Heart left ventricle (tissue), 16 donors: Measurements from ENCODE around the gene GCLM. TPM values are rescaled to one million over a fixed set of nuclear protein-coding genes. Genes with fewer than 3 reads are reported as not detected.

Source experiments
- ATAC-seq, 4 donors: fragments of 200-7000 bp; cut with Tn5 transposase; one replicate each; pipeline ENCODE4 v1.9.1; 2020 to 2022; ENCODE audit warnings: moderate library complexity in 4 of 4, mild to moderate bottlenecking in 3 of 4, moderate number of reproducible peaks in 1 of 4
- DNase-seq, 5 donors: peaks; one replicate each; pipeline ENCODE4 v3.0.0-alpha.2; 2020
- H3K27ac ChIP-seq, 12 donors: fragments of 200-600 bp; sonication (generic) in 4 of 12; one replicate each; pipeline versions ENCODE4 v1.5.0 to v1.8.0; 2016 to 2022; ENCODE audit warnings: mild to moderate bottlenecking in 2 of 12
- H3K27me3 ChIP-seq, 9 donors: fragments of 200-600 bp; sonication (generic) in 2 of 9; one replicate each; pipeline versions ENCODE4 v1.5.1 to v1.8.0; 2016 to 2022; ENCODE audit warnings: mild to moderate bottlenecking in 3 of 9
- H3K36me3 ChIP-seq, 9 donors: fragments of 200-600 bp; sonication (generic) in 2 of 9; one replicate each; pipeline versions ENCODE4 v1.5.0 to v1.8.0; 2018 to 2022; ENCODE audit warnings: mild to moderate bottlenecking in 2 of 9
- H3K4me1 ChIP-seq, 12 donors: fragments of 200-600 bp; sonication (generic) in 4 of 12; one replicate each; pipeline versions ENCODE4 v1.5.0 to v1.8.0; 2016 to 2022; ENCODE audit warnings: mild to moderate bottlenecking in 3 of 12
- H3K4me3 ChIP-seq, 12 donors: fragments of 200-600 bp; sonication (generic) in 4 of 12; one replicate each; pipeline versions ENCODE4 v1.5.0 to v1.8.0; 2017 to 2022; ENCODE audit warnings: mild to moderate bottlenecking in 9 of 12, moderate library complexity in 4 of 12
- H3K9me3 ChIP-seq, 12 donors: fragments of 200-600 bp; sonication (generic) in 4 of 12; one replicate each; pipeline versions ENCODE4 v1.5.0 to v1.8.0; 2016 to 2022; ENCODE audit warnings: mild to moderate bottlenecking in 1 of 12
- CTCF ChIP-seq, 12 donors: fragments of 200-600 bp; sonication (generic) in 4 of 12; IDR thresholded peaks; one replicate each; pipeline versions ENCODE4 v1.5.0 to v1.8.0; 2018 to 2022; ENCODE audit warnings: antibody characterized with exemption in 12 of 12, mild to moderate bottlenecking in 5 of 12
- POLR2A ChIP-seq, 2 donors: fragments of 450-650 bp; IDR thresholded peaks; one replicate each; pipeline ENCODE4 v1.6.1; 2017; ENCODE audit warnings: antibody characterized with exemption in 2 of 2, mild to moderate bottlenecking in 2 of 2, moderate library complexity in 2 of 2
- WGBS, 4 donors: extraction: QIAGEN DNeasy Blood & Tissue Kit in 2 of 4; methylation state at CpG; one replicate each; pipeline versions ENCODE4 v1.1.5 to v1.1.7; 2013 to 2018; 5-methylcytosine and 5-hydroxymethylcytosine counted together
- intact Hi-C, 10 donors: fragments of 100-400 bp; cut with DNase I; formaldehyde crosslinking; loops; one replicate each; pipeline versions ENCODE4 v1.11.1 to v1.14.2; 2022
- polyA plus RNA-seq, 2 donors: library from polyadenylated mRNA; stranded (reverse); fragments of 200-250 nt; gene quantifications; one replicate each; pipeline ENCODE4 v1.2.3, GENCODE V29; 2013
- total RNA-seq, 9 donors: library from RNA; depleted of rRNA in 2 of 9; stranded (reverse); fragments of >200 nt in 2 of 9; fragmentation: NEBNext Ultra II Directional in 3 of 9; extraction: Animal tissue kit (Norgen Biotek cat#: 25700) in 3 of 9; gene quantifications; one replicate each; pipeline versions ENCODE4 v1.1.0 to v1.2.4, GENCODE V29; 2016 to 2023
- donor health status: ischemic (EF 13 %, LVEDD 7.1; RV severe dilation, severe dysfunction).
- donor health status: healthy with polysubstance abuse.
- donor health status: DM: no; HTN: yes; CAD: no.
- donor health status: DM: no; HTN: no; CAD: no.
- donor health status: ischemic (EF 25% LVEDD 6.9; RV normal size, moderate dysfunction).
- donor health status: ischemic (EF 25% LVEDD 5.7; RV mildly dilated, moderate dysfunction).
- donor health status: healthy.
- donor health status: DM: yes; HTN: yes; CAD: no.
- donor health status: ischemic (EF 35%, LVEDD 5.7; RV mildly dilated, moderate dysfunction).
- donor health status: nonischemic (EF 11% LVEDD 7.7; RV severe dilation, severe dysfunction).
- donor health status: DM: yes; HTN: yes; CAD: no.
- donor health status: PGD.
- donor health status: ischemic (EF 29% LVEDD 5.4; RV normal size, mild dysfunction).
- donor health status: nonischemic (EF 23%, LVEDD 6.1; RV moderate dilation, normal function).

Gene GCLM
- total and polyA plus RNA-seq, 11 donors = 1.8 to 21.9 (median 10.7) TPM

GRCh38 chr1:93888900-93889299 is 20.3 kb downstream of the GCLM start:
- ATAC-seq (no peak), DNase-seq (no peak)
- WGBS, 4 donors = 59 to 77% (median 62%) methylated on average over 6 of the region's 6 CpGs
- Histone ChIP-seq H3K27ac (no peak overlapping the region), H3K4me3 (no peak overlapping the region), H3K4me1 (no peaks in the 10 kb centered on the region), H3K9me3 (no peaks in the 10 kb centered on the region), H3K36me3 (peaks cover 0 to 64% (median 35%) of the 10 kb centered on the region in 9 donors), H3K27me3 (no peaks in the 10 kb centered on the region)
- intact Hi-C loops = no loop called here
- no peak for TF ChIP-seq POLR2A (IDR thresholded peaks at IDR 0.05)

GRCh38 chr1:93882269-93882668 is 27.0 kb downstream of the GCLM start:
- no peaks in the 10 kb centered on the region for H3K9me3 ChIP-seq
- DNase-seq (no peak), ATAC-seq (no peak)
- no peaks in the 10 kb centered on the region for H3K27me3 ChIP-seq
- intact Hi-C loops = no loop called here
- no peak overlapping the region for H3K27ac ChIP-seq
- peaks cover 0 to 19% (median 13%) of the 10 kb centered on the region in 12 donors for H3K4me1 ChIP-seq
- TF ChIP-seq POLR2A (IDR thresholded peaks at IDR 0.05) = no peak
- TF ChIP-seq CTCF (IDR thresholded peaks at IDR 0.05) = no peak
- no peak overlapping the region for H3K4me3 ChIP-seq
- WGBS, 4 donors = 80 to 86% (median 83%) methylated on average over 4 of the region's 4 CpGs
- H3K36me3 ChIP-seq = peaks cover 0 to 17% (median 5%) of the 10 kb centered on the region in 9 donors

- Histone ChIP-seq H3K36me3 (peaks cover 0 to 27% (median 19%) of the 10 kb centered on the region in 9 donors), H3K27ac (no peak overlapping the region), H3K4me3 (no peak overlapping the region), H3K9me3 (no peaks in the 10 kb centered on the region), H3K4me1 (peaks cover 0 to 34% (median 22%) of the 10 kb centered on the region in 12 donors), H3K27me3 (no peaks in the 10 kb centered on the region)
- WGBS, 4 donors = 89 to 96% (median 94%) methylated on average over 2 of the region's 2 CpGs
- ATAC-seq (no peak), DNase-seq (no peak)
- TF ChIP-seq POLR2A (IDR thresholded peaks at IDR 0.05) (no peak), CTCF (IDR thresholded peaks at IDR 0.05) (no peak)
- intact Hi-C loops = no loop called here
These were observed 28.5 kb downstream of the GCLM start for GRCh38 chr1:93880731-93881130.

- H3K27me3 ChIP-seq = no peaks in the 10 kb centered on the region
These were observed 30.2 kb downstream of the GCLM start, which contains the start of gene DNTTIP2 for GRCh38 chr1:93878889-93879586. Gene DNTTIP2, minus strand, starts transcription at chr1:93879206. Its CDS starts 58 bp downstream, at chr1:93879148.

More at GRCh38 chr1:93878889-93879586, 30.2 kb downstream of the GCLM start, which contains the start of gene DNTTIP2:
- no peaks in the 10 kb centered on the region for H3K9me3 ChIP-seq
- intact Hi-C loops = loop anchor here in 2 of 10 donors (2.0 to 10.0 kb wide), 2 partner anchors 30 to 574 kb away; partner anchors contain the start of gene GCLM (in 1 of the 2)
- H3K27ac ChIP-seq = peak within 1 kb of the TSS; percentile 60 to 98 (median 90)
- TF ChIP-seq CTCF (IDR thresholded peaks at IDR 0.05) (no peak), POLR2A (IDR thresholded peaks at IDR 0.05) (peak in 1 of 2 donors; percentile 77)
- H3K36me3 ChIP-seq = peaks cover 0 to 39% (median 36%) of the 10 kb centered on the region in 9 donors
- DNase-seq (peak; percentile 93 to 94 (median 94)), ATAC-seq (peak; percentile 98 to 99 (median 99))
- 0 to 1% (median 0%) methylated on average over 32 to 50 of the region's 50 CpGs for WGBS, 4 donors
- H3K4me3 ChIP-seq = peak within 1 kb of the TSS; percentile 54 to 99 (median 89)
- H3K4me1 ChIP-seq = peaks cover 0 to 38% (median 22%) of the 10 kb centered on the region in 12 donors
